Endothelial cell of umbilical vein (primary cell): ENCODE measurements around the gene TARBP2. TPM values are rescaled to one million over a fixed set of nuclear protein-coding genes. Genes with fewer than 3 reads are reported as not detected.

Experiments used
- BruUV-seq: library from RNA; stranded (reverse); fragments of 400-500 nt; replicated peaks from 2 replicates; lab custom pipeline; 2021; lab: Mats Ljungman, UMichigan
- CTCF ChIA-PET: fragments of 300-600, 350-600 bp; sonication (Branson Sonifier 250); formaldehyde crosslinking; loops from one replicate; lab custom pipeline; 2021; ENCODE audit warnings: antibody characterized with exemption, inconsistent platforms; lab: Charles Lee
- POLR2A ChIA-PET: fragments of 300-600, 350-600 bp; sonication (Branson Sonifier 250); formaldehyde crosslinking; loops from one replicate; lab custom pipeline; 2021; ENCODE audit warnings: antibody characterized with exemption, inconsistent platforms; lab: Charles Lee
- DNase-seq: peaks from one replicate; pipeline ENCODE4 v3.0.0-alpha.2; 2011; ENCODE audit warnings: low read depth, low spot score
- FAIRE-seq: peaks from 2 replicates; lab custom pipeline; 2011; peaks lifted over from hg19 to GRCh38; lab: Jason Lieb, UNC
- H2AFZ ChIP-seq: 2 replicates; pipeline ENCODE4 v1.6.0; 2012; ENCODE audit warnings: low read depth, low read length, control low read depth, inconsistent platforms
- H3K27ac ChIP-seq: 2 replicates; pipeline ENCODE4 v1.5.1; 2011; ENCODE audit warnings: low read depth, mild to moderate bottlenecking, control low read depth, low read length, moderate library complexity; ENCODE audit not compliant: insufficient read depth
- H3K27me3 ChIP-seq, 2 experiments: 2 replicates each; pipeline versions ENCODE4 v1.6.0 to v1.6.1; 2011; ENCODE audit warnings: low read length in 2 of 2, mixed read lengths in 1 of 2; ENCODE audit not compliant: control insufficient read depth in 2 of 2, insufficient read depth in 2 of 2
- H3K36me3 ChIP-seq, 2 experiments: 2 replicates in 1 of 2; 3 replicates in 1 of 2; pipeline ENCODE4 v1.5.1; 2011; ENCODE audit warnings: low read length in 2 of 2, mild to moderate bottlenecking in 1 of 2, moderate library complexity in 1 of 2; ENCODE audit not compliant: control insufficient read depth in 2 of 2, insufficient read depth in 2 of 2; ENCODE audit errors: extremely low read depth in 1 of 2
- H3K4me1 ChIP-seq: 3 replicates; pipeline ENCODE4 v1.5.1; 2011; ENCODE audit warnings: mild to moderate bottlenecking, low read length; ENCODE audit not compliant: control insufficient read depth, insufficient read depth; ENCODE audit errors: extremely low read depth
- H3K4me2 ChIP-seq: 2 replicates; pipeline ENCODE4 v1.6.1; 2011; ENCODE audit warnings: low read length, control low read depth, mixed read lengths; ENCODE audit not compliant: insufficient read depth
- H3K4me3 ChIP-seq, 3 experiments: fragments of 200-600 bp in 1 of 3; sonication (generic), shearing (Covaris generic) in 1 of 3; replicated peaks in 1 of 3; 2 replicates each; pipeline ENCODE4 v1.5.1; 2011 to 2016; ENCODE audit warnings: control low read depth in 3 of 3, low read length in 3 of 3, mild to moderate bottlenecking in 2 of 3, inconsistent platforms in 1 of 3, low read depth in 1 of 3, moderate library complexity in 1 of 3; ENCODE audit not compliant: insufficient read depth in 1 of 3
- H3K79me2 ChIP-seq: 2 replicates; pipeline ENCODE4 v1.6.0; 2012; ENCODE audit warnings: low read length, inconsistent platforms; ENCODE audit not compliant: control insufficient read depth, insufficient read depth
- H3K9ac ChIP-seq: replicated peaks from 2 replicates; pipeline ENCODE3; 2011; ENCODE audit warnings: low read length, control low read depth; ENCODE audit not compliant: insufficient read depth; ENCODE audit errors: extremely low read depth
- H3K9me1 ChIP-seq: replicated peaks from 3 replicates; pipeline ENCODE4 v1.6.0; 2011; ENCODE audit warnings: mild to moderate bottlenecking, low read length; ENCODE audit not compliant: control insufficient read depth, insufficient read depth; ENCODE audit errors: extremely low read depth
- H3K9me3 ChIP-seq: replicated peaks from 2 replicates; pipeline ENCODE4 v1.5.1; 2012; ENCODE audit warnings: low read length, inconsistent platforms; ENCODE audit not compliant: control insufficient read depth, insufficient read depth
- H4K20me1 ChIP-seq: replicated peaks from 2 replicates; pipeline ENCODE3; 2011; ENCODE audit warnings: mild to moderate bottlenecking, low read length; ENCODE audit not compliant: control insufficient read depth, insufficient read depth; ENCODE audit errors: extremely low read depth
- CTCF ChIP-seq, 2 donors: IDR thresholded peaks; 1 replicate in 1 of 2; 2 replicates in 1 of 2; pipeline ENCODE4 v1.5.1; 2011; ENCODE audit warnings: low read length in 2 of 2, mild to moderate bottlenecking in 2 of 2, moderate library complexity in 2 of 2, control low read depth in 1 of 2, inconsistent platforms in 1 of 2, low read depth in 1 of 2; ENCODE audit not compliant: insufficient read depth in 1 of 2; ENCODE audit errors: extremely low read depth in 1 of 2
- EZH2 ChIP-seq: IDR thresholded peaks from 2 replicates; pipeline ENCODE4 v1.6.1; 2012; ENCODE audit warnings: borderline replicate concordance, low read depth, mild to moderate bottlenecking, moderate library complexity, low read length, inconsistent platforms; ENCODE audit not compliant: severe bottlenecking
- FOS ChIP-seq: IDR thresholded peaks from 2 replicates; pipeline ENCODE4 v1.6.1; 2011; ENCODE audit warnings: mild to moderate bottlenecking, low read length, moderate library complexity, borderline replicate concordance; ENCODE audit not compliant: insufficient read depth
- JUN ChIP-seq: IDR thresholded peaks from 2 replicates; pipeline ENCODE4 v1.6.1; 2011; ENCODE audit warnings: borderline replicate concordance, low read depth; ENCODE audit not compliant: insufficient read length, insufficient read depth
- MAX ChIP-seq: IDR thresholded peaks from 2 replicates; pipeline ENCODE4 v1.6.1; 2011; ENCODE audit not compliant: insufficient read depth, insufficient read length
- MYC ChIP-seq: IDR thresholded peaks from one replicate; pipeline ENCODE4 v1.6.1; 2011; ENCODE audit warnings: mild to moderate bottlenecking, low read depth, low read length
- POLR2A ChIP-seq: IDR thresholded peaks from 2 replicates; pipeline ENCODE4 v1.6.1; 2012; ENCODE audit warnings: low read depth, mild to moderate bottlenecking, control low read depth, low read length
- POLR2AphosphoS5 ChIP-seq: IDR thresholded peaks from 2 replicates; pipeline ENCODE4 v1.6.1; 2012; ENCODE audit warnings: low read depth, mild to moderate bottlenecking, control low read depth, low read length, moderate library complexity; ENCODE audit not compliant: insufficient read depth
- dilution Hi-C: fragments of 300-500 bp; cut with MboI; formaldehyde crosslinking; loops from one replicate; pipeline ENCODE4 v1.15.0; 2019; ENCODE audit warnings: low sequenced_read_pairs; ENCODE audit not compliant: extremely low pct_ligation_motif_present
- intact Hi-C: fragments of 100-400 bp; cut with micrococcal nuclease; formaldehyde crosslinking; loops from one replicate; pipeline ENCODE4 v1.10.0; 2022
- polyA plus RNA-seq, 4 experiments: library from polyadenylated mRNA; depleted of rRNA in 3 of 4; stranded (reverse) in 3 of 4; unstranded in 1 of 4; fragments of >200 nt; gene quantifications; 2 replicates each; pipeline versions ENCODE4 v1.2.1 to v1.2.3, GENCODE V29; 2011 to 2012; ENCODE audit warnings: missing spikeins in 1 of 4
- total RNA-seq: library from RNA; stranded (reverse); gene quantifications from 2 replicates; pipeline ENCODE4 v1.2.3, GENCODE V29; 2021

TARBP2 gene
- total and polyA plus RNA-seq, 2 donors (not counting 3 experiments of a cell fraction or from before 2014, with no cell fraction given): 57.2 to 82.8 TPM

GRCh38 chr12:53550595-53550994, 49.5 kb downstream of the TARBP2 start:
- intact Hi-C loops (no loop called here), dilution Hi-C loops (no loop called here)
- no peaks in the 10 kb centered on the region for H3K27me3 ChIP-seq
- BruUV-seq: no TSS peak
- CTCF ChIA-PET: interaction anchor here (1.6 to 2.2 kb wide), 2 partner anchors 10 to 125 kb away, joined by 4 to 12 read pairs; partner anchors contain the start of gene ATP5MC2
- TF ChIP-seq CTCF (IDR thresholded peaks at IDR 0.05; ENCODE audit: extremely low read depth in 1 of 2, insufficient read depth in 1 of 2, low read depth in 1 of 2, low read length in 2 of 2) (no peak), POLR2AphosphoS5 (no peak), JUN (no peak), POLR2A (no peak), MYC (no peak), FOS (no peak), EZH2 (no peak), MAX (no peak)
- no peak overlapping the region for H2AFZ ChIP-seq
- DNase-seq: no peak
- H3K4me1 ChIP-seq: no peaks in the 10 kb centered on the region
- no peaks in the 10 kb centered on the region for H3K9me3 ChIP-seq
- H3K9ac ChIP-seq: no peak overlapping the region
- no peaks in the 10 kb centered on the region for H4K20me1 ChIP-seq
- no peak overlapping the region for H3K4me3 ChIP-seq
- no peak overlapping the region for H3K4me2 ChIP-seq
- no peak overlapping the region for H3K27ac ChIP-seq
- no peaks in the 10 kb centered on the region for H3K79me2 ChIP-seq
- no peaks in the 10 kb centered on the region for H3K9me1 ChIP-seq
- H3K36me3 ChIP-seq: peaks cover 12% of the 10 kb centered on the region in 2 experiments
- POLR2A ChIA-PET: no interaction called here
- no peak for FAIRE-seq
